ENCODE measurements around the gene CHGA.

The CHGA gene

DNA sequence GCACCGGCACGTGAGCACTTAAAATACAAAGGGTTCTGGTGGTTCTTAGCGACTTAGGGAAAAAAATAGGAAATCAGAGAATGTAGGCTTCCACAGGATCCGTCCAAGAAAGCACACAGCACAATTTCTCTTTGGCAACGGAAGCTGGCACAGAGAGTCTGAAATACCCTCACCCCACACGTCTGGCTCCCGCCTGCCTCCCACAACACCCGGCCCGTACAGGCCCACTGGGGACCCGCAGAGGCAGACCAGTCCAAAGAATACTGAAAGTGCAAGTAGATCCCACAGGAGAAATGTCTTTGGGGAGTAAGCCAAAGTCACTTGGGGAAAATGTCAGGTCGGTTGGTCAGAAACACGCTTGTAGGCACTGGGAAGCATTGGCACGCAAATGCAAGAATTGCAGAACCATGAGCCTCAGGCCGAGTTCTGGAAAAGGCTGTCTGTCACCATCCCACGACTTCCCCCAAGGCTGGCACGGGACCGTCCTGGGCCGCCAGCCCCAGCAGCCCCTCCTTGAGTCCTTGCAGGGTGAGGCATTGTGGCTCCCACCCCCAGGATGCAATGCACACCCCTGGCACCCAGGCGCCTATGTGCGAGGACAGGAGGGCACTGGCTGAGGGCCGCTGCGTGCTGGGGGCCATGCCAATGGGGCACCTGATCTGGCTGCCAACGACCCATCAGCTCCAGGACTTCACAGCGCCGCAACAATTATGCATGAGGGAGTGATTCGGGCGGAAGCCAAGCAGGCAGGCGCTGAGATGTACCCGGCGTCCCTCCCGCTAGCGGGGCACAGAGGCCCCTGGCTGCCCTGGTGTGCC, 29.7 kb downstream of the CHGA start:
- DNase-seq = no peak
- no peaks in the 10 kb centered on the region for H3K27me3 Mint-ChIP-seq
- peaks cover 65% of the 10 kb centered on the region for H3K36me3 Mint-ChIP-seq (ENCODE audit: low read depth)
- H3K27ac Mint-ChIP-seq = no peak overlapping the region
- no peak overlapping the region for H3K4me3 Mint-ChIP-seq
- H3K9me3 Mint-ChIP-seq = no peaks in the 10 kb centered on the region
- peaks cover 6% of the 10 kb centered on the region for H3K4me1 Mint-ChIP-seq (ENCODE audit: low read depth)

DNA sequence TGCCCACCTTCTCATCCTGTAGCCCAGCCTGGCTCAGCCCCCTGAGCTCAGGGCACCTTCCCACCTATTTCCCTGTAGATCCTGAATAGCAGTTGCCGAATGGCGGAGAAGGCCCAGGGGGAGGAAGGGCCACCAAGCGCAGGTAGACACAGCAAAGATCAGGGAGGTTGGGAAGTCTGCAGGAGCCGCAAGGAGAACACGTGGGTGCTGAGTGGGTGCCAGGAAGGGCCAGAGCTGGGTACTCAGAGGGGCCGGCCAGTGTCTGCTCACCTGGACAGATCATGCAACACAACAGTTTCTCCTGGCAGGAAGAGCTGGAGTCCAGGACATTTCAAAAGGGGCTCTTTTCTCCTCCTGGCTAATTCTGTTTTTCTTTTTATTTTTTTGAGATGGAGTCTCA, 30.6 kb downstream of the CHGA start:
- H3K4me1 Mint-ChIP-seq (ENCODE audit: low read depth) = peaks cover 6% of the 10 kb centered on the region
- H3K27me3 Mint-ChIP-seq = no peaks in the 10 kb centered on the region
- no peak overlapping the region for H3K27ac Mint-ChIP-seq
- no peak for DNase-seq
- no peaks in the 10 kb centered on the region for H3K9me3 Mint-ChIP-seq
- H3K36me3 Mint-ChIP-seq (ENCODE audit: low read depth) = peaks cover 66% of the 10 kb centered on the region
- H3K4me3 Mint-ChIP-seq = no peak overlapping the region

DNA sequence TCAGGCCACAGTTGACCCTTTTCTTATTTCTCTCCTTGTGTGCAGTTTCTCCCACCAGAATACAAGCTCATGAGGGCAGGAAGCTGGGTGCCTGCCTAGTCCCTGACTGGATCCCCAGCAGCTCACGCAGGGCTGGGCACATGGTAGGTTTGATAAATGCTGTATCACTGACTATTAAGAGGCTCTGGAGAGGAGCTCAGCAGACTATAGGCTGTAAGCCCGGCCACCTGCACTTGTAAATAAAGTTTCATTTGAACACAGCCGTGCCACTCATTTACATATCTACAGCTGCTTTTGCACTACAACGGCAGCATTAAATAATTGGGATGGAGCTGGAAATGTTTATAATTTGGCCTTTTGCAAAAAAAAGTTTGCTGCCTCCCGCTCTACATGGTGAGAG, 32.0 kb downstream of the CHGA start:
- DNase-seq = no peak
- peak overlapping the region; percentile 20 for H3K27ac Mint-ChIP-seq
- no peaks in the 10 kb centered on the region for H3K27me3 Mint-ChIP-seq
- H3K4me3 Mint-ChIP-seq = no peak overlapping the region
- H3K4me1 Mint-ChIP-seq (ENCODE audit: low read depth) = peaks cover 6% of the 10 kb centered on the region
- peaks cover 60% of the 10 kb centered on the region for H3K36me3 Mint-ChIP-seq (ENCODE audit: low read depth)
- no peaks in the 10 kb centered on the region for H3K9me3 Mint-ChIP-seq

DNA sequence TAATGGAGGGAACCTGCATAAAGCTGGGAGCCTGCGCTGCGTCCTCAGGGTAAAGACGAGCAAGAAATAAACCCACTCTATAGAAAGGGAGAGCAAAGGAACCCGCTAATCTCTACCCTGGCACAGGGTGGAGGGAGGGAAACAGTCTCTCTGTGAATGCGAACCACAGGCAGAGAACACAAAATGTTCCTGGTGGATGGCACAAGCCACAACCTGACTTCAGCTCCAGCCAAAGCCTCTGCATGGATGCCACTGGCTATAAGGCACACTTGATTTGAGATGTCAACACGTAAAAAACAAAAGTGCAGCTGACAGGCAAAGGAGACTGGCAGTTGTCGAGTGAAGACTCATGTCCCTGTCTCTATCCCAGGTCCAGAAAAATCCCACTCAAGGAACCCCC, 32.4 kb downstream of the CHGA start:
- H3K27me3 Mint-ChIP-seq = no peaks in the 10 kb centered on the region
- H3K9me3 Mint-ChIP-seq = no peaks in the 10 kb centered on the region
- no peak overlapping the region for H3K27ac Mint-ChIP-seq
- H3K36me3 Mint-ChIP-seq (ENCODE audit: low read depth) = peaks cover 56% of the 10 kb centered on the region
- H3K4me3 Mint-ChIP-seq = no peak overlapping the region
- no peak for DNase-seq
- peaks cover 6% of the 10 kb centered on the region for H3K4me1 Mint-ChIP-seq (ENCODE audit: low read depth)

DNA sequence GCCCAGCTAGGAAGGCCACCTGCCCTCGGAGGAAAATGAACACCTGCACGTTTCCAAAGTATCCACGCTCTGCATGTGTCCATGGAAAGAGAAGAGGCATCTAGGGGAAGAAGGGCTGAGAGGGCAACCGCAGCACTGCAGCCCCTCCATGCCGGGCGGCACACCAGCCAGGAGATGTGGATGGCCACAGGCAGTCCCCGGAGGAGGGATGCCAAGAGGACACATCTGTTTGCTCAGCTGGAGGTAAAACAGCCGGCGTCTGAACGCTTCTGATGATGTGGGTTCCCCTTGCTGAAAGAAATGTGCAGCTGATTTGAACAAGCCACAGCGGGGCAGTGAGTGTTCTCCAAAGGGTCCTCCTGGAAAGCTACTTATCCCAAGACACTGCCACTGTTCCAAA, 34.0 kb downstream of the CHGA start:
- Mint-ChIP-seq H3K9me3 (no peaks in the 10 kb centered on the region), H3K36me3 (ENCODE audit: low read depth) (peaks cover 52% of the 10 kb centered on the region), H3K27me3 (no peaks in the 10 kb centered on the region), H3K27ac (no peak overlapping the region), H3K4me3 (no peak overlapping the region), H3K4me1 (ENCODE audit: low read depth) (peaks cover 4% of the 10 kb centered on the region)
- DNase-seq = no peak

DNA sequence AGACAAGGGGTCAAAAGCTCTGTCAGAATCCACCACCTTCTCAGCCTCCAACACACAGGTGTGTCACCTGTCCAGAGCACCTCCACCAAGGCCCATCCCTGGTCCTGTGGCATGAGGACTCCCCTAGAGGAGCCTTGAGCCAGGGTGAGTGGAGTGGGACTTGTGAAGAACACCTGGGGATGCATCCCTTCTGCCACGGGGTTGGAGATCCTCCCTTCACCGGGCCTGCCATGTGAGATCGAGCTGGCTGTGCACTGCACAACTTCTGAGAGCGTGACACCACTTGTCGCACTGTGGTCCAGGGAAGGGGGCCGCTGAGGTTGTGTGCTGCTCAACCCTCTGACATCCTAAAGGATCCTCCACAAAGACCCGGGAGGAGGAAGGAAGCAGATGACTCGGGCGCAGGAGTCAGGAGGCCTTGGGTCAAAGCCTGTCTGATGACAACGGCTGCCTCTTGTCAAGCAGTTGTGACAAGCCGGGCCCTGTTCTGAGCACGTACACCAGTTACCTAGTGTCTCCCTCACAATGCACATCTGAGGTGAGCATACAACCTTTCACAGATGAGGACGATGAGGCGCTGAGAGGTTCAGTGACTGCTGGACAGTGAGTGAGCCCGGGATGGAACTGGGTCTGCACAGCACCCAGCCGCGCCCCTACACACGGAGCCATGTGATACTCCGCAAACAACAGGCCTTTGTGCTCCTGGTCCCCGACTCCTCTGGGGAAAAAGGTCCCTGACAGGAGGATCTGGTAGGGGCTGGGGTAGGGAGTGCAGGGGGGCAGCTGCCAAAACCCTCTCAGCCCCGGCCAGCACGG, 35.6 kb downstream of the CHGA start:
- H3K4me3 Mint-ChIP-seq = no peak overlapping the region
- H3K27ac Mint-ChIP-seq = no peak overlapping the region

DNA sequence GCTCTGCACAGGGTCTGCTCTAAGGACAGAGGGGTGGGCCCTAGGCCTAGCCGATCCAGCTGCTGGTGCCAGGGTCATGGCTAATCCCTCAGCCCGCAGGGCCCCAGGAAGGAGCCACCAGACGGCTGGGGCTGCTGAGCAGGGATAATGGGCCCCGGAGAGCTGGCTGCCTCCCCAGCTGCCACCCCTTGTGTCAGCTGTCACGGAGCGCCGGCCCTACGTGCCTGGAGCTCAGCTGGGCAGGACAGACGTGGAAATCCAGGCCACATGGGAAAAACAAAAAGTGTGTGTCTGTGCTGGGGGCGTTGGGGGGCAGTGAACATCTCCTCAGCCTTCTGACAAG, 36.2 kb downstream of the CHGA start:
- no peak for DNase-seq
- H3K27me3 Mint-ChIP-seq = no peaks in the 10 kb centered on the region
- H3K27ac Mint-ChIP-seq = no peak overlapping the region
- no peaks in the 10 kb centered on the region for H3K4me1 Mint-ChIP-seq (ENCODE audit: low read depth)
- H3K36me3 Mint-ChIP-seq (ENCODE audit: low read depth) = peaks cover 46% of the 10 kb centered on the region
- no peak overlapping the region for H3K4me3 Mint-ChIP-seq
- no peaks in the 10 kb centered on the region for H3K9me3 Mint-ChIP-seq

More for the DNA sequence above, 35.6 kb downstream of the CHGA start:
- H3K27me3 Mint-ChIP-seq = no peaks in the 10 kb centered on the region
- H3K9me3 Mint-ChIP-seq = no peaks in the 10 kb centered on the region
- H3K36me3 Mint-ChIP-seq (ENCODE audit: low read depth) = peaks cover 48% of the 10 kb centered on the region
- no peaks in the 10 kb centered on the region for H3K4me1 Mint-ChIP-seq (ENCODE audit: low read depth)
- no peak for DNase-seq

- Mint-ChIP-seq H3K36me3 (ENCODE audit: low read depth) (peaks cover 41% of the 10 kb centered on the region), H3K4me1 (ENCODE audit: low read depth) (no peaks in the 10 kb centered on the region), H3K4me3 (no peak overlapping the region), H3K27ac (no peak overlapping the region), H3K9me3 (no peaks in the 10 kb centered on the region), H3K27me3 (no peaks in the 10 kb centered on the region)
- no peak for DNase-seq
Measured at GRCh38 chr14:92959761-92960680, 37.1 kb downstream of the CHGA start.

- no peak for DNase-seq
Measured at GRCh38 chr14:92960706-92961566, 38.0 kb downstream of the CHGA start.

DNA sequence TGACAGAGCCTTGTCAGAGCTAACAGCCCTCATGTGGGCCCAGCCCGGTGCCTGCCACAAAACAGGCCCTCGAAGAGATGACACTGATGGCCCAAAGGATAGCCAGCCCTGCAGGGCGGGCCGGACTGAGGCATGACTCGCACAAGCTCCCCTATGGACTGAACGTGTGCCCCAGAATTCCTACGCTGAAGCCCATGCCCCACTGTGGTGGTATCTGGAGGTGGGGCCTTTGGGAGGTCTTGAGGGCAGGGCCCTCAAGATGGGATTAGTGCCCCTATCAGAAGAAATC, 38.6 kb downstream of the CHGA start:
- peaks cover 3% of the 10 kb centered on the region for H3K4me1 Mint-ChIP-seq (ENCODE audit: low read depth)
- peaks cover 36% of the 10 kb centered on the region for H3K36me3 Mint-ChIP-seq (ENCODE audit: low read depth)

More at GRCh38 chr14:92960706-92961566, 38.0 kb downstream of the CHGA start:
- Mint-ChIP-seq H3K4me3 (no peak overlapping the region), H3K27ac (no peak overlapping the region), H3K36me3 (ENCODE audit: low read depth) (peaks cover 39% of the 10 kb centered on the region), H3K27me3 (no peaks in the 10 kb centered on the region), H3K4me1 (ENCODE audit: low read depth) (peaks cover 1% of the 10 kb centered on the region), H3K9me3 (no peaks in the 10 kb centered on the region)

DNA sequence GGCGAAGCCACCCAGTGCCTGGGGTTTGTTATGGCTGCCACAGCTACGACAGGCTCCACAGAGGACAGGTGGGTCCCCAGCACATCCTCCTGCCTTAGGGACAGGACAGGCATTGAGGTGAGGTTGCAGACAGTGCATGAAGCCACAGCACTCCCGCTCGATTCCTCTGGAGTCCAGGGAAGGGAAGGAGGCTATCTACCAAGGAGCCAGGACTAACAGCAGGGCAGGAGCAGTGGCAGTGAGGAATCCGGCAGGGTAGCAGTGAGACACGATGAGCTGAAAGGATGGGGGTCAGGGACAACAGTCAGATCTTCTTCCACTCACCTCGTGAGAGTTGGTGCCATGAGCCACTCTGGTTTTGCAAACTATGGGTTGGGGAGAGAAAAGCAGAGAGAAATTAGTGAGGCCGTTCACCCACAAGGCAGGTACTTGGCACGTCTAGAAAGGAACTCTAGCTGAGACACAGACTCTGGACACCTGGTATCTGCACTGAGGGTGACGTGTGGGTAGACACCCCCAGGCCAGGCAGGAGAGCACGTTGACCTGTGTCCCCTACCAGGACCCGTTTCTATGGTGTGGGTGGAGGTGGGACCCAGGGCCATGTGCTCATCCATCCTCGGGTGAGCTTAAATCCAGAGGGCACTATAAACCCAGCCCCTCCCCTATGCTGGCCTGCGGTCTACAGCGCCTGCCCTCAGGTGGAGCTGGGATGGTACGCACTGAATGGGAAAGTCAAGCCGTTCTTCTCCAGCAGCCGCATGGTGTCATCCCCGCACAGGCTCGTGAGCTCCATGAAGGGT, 39.3 kb downstream of the CHGA start:
- H3K9me3 Mint-ChIP-seq = no peaks in the 10 kb centered on the region
- peaks cover 31% of the 10 kb centered on the region for H3K36me3 Mint-ChIP-seq (ENCODE audit: low read depth)
- no peaks in the 10 kb centered on the region for H3K27me3 Mint-ChIP-seq
- H3K4me1 Mint-ChIP-seq (ENCODE audit: low read depth) = peaks cover 10% of the 10 kb centered on the region
- no peak overlapping the region for H3K4me3 Mint-ChIP-seq
- peak overlapping the region; percentile 18 for H3K27ac Mint-ChIP-seq
- DNase-seq = no peak

More for the DNA sequence above, 38.6 kb downstream of the CHGA start:
- Mint-ChIP-seq H3K4me3 (no peak overlapping the region), H3K27me3 (no peaks in the 10 kb centered on the region), H3K27ac (no peak overlapping the region), H3K9me3 (no peaks in the 10 kb centered on the region)
- no peak for DNase-seq

- Mint-ChIP-seq H3K9me3 (peaks cover 4% of the 10 kb centered on the region), H3K36me3 (ENCODE audit: low read depth) (peaks cover 29% of the 10 kb centered on the region), H3K4me3 (no peak overlapping the region), H3K27me3 (no peaks in the 10 kb centered on the region), H3K27ac (no peak overlapping the region), H3K4me1 (ENCODE audit: low read depth) (peaks cover 14% of the 10 kb centered on the region)
- no peak for DNase-seq
Measured at GRCh38 chr14:92962831-92963095, 39.8 kb downstream of the CHGA start.

- H3K4me3 Mint-ChIP-seq = no peak overlapping the region
- no peaks in the 10 kb centered on the region for H3K27me3 Mint-ChIP-seq
- H3K4me1 Mint-ChIP-seq (ENCODE audit: low read depth) = peaks cover 14% of the 10 kb centered on the region
- peaks cover 4% of the 10 kb centered on the region for H3K9me3 Mint-ChIP-seq
- no peak for DNase-seq
- peaks cover 22% of the 10 kb centered on the region for H3K36me3 Mint-ChIP-seq (ENCODE audit: low read depth)
- peak overlapping the region; percentile 56 for H3K27ac Mint-ChIP-seq
Measured at GRCh38 chr14:92963301-92964123, 40.6 kb downstream of the CHGA start.

Measured in activated T-cell treated with anti-CD3 and anti-CD28 coated beads, Interleukin-2, amount 50 U/mL, for 24 hours (primary cell).